ENCODE measurements around the gene PROZ. TPM values are rescaled to one million over a fixed set of nuclear protein-coding genes. Genes with fewer than 3 reads are reported as not detected.

The PROZ gene
- total RNA-seq, 1 experiment from 2014 or later: not detected

GRCh38 chr13:113220877-113221276, 62.4 kb downstream of the PROZ start:
- H3K4ac ChIP-seq (ENCODE audit: low read depth, low read length): no peak overlapping the region
- no peak overlapping the region for H2BK20ac ChIP-seq (ENCODE audit: low read depth, low read length, poor library complexity, severe bottlenecking)
- Mint-ChIP-seq H3K4me3 (no peak overlapping the region), H3K27me3 (ENCODE audit: low read depth) (no peaks in the 10 kb centered on the region), H3K36me3 (ENCODE audit: insufficient read depth in 1 of 3, low read depth in 3 of 3) (peaks cover 35 to 66% (median 56%) of the 10 kb centered on the region in 3 experiments), H3K9me3 (no peaks in the 10 kb centered on the region), H3K27ac (peak overlapping the region in 1 of 3 experiments; percentile 34; a peak in 1 of 7 replicates), H3K4me1 (no peaks in the 10 kb centered on the region)
- no peak overlapping the region for H3T11ph ChIP-seq (ENCODE audit: low read length)
- no peaks in the 10 kb centered on the region for H3K23me2 ChIP-seq (ENCODE audit: insufficient read length, low read depth, low read length, poor library complexity, severe bottlenecking)
- no peaks in the 10 kb centered on the region for H3K9me3 ChIP-seq (ENCODE audit: control insufficient read depth, low read depth, low read length)
- H4K20me1 ChIP-seq (ENCODE audit: control insufficient read depth, insufficient read depth, insufficient read length): no peaks in the 10 kb centered on the region
- H3K4me2 ChIP-seq (ENCODE audit: insufficient read depth, insufficient read length, low read length): no peak overlapping the region
- no peak overlapping the region for H4K8ac ChIP-seq (replicated peaks; ENCODE audit: insufficient read length, low read depth, low read length)
- H3K18ac ChIP-seq (ENCODE audit: insufficient read length, low read depth, low read length): no peak overlapping the region
- no peak overlapping the region for H2BK120ac ChIP-seq (ENCODE audit: low read depth, low read length, poor library complexity, severe bottlenecking)
- no peaks in the 10 kb centered on the region for H3K27me3 ChIP-seq (ENCODE audit: insufficient read depth, low read length)
- WGBS (ENCODE audit: extremely low coverage, insufficient read length, low lambda C conversion rate): no CpG with 5 or more reads among the region's 7 CpGs
- H2BK12ac ChIP-seq (ENCODE audit: insufficient read length, low read depth, low read length): no peak overlapping the region
- no peak overlapping the region for H2AK5ac ChIP-seq (ENCODE audit: insufficient read length, low read length)
- H2BK5ac ChIP-seq (ENCODE audit: insufficient read length, low read length): no peak overlapping the region
- H3K9ac ChIP-seq (ENCODE audit: extremely low read depth, insufficient read length, low read length): no peak overlapping the region
- peaks cover 32% of the 10 kb centered on the region; the same call in 1 of the 2 replicates for H3K79me2 ChIP-seq (ENCODE audit: insufficient read depth, low read length)
- H2BK15ac ChIP-seq (ENCODE audit: low read depth, low read length): no peak overlapping the region
- H3K27ac ChIP-seq (ENCODE audit: insufficient read length, low read depth, low read length): no peak overlapping the region
- DNase-seq: no peak
- H3K14ac ChIP-seq (ENCODE audit: insufficient read depth, low read length): no peak overlapping the region
- no peak overlapping the region for H3K56ac ChIP-seq (ENCODE audit: insufficient read length, low read depth, low read length)
- H2AFZ ChIP-seq (ENCODE audit: low read length): no peak overlapping the region
- H4K5ac ChIP-seq (ENCODE audit: insufficient read length, low read depth, low read length): no peak overlapping the region
- peaks cover 4% of the 10 kb centered on the region for H3K79me1 ChIP-seq (ENCODE audit: insufficient read depth, low read depth, low read length, poor library complexity, severe bottlenecking)
- TF ChIP-seq CTCF (conservative IDR thresholded peaks at IDR 0.05): peak; percentile 49; the same call in 2 of the 3 replicates
- H3K23ac ChIP-seq (ENCODE audit: insufficient read length, low read depth, low read length): no peak overlapping the region
- peaks cover 5% of the 10 kb centered on the region; the same call in 1 of the 2 replicates for H3K4me1 ChIP-seq (ENCODE audit: insufficient read depth, low read length)
- no peak overlapping the region for H4K91ac ChIP-seq (ENCODE audit: insufficient read length, low read depth, low read length)

Other genes with a start within 250 kb of the PROZ start
- gene MCF2L, start 189.4 kb upstream of the PROZ start, total RNA-seq (2021): 17.0 and 18.5 TPM in 2 replicates
- gene F7, start 52.9 kb upstream of the PROZ start, total RNA-seq (2021): 0.66 and 0.81 TPM in 2 replicates
- 1.7 TPM in 2 replicates for gene F10, start 35.8 kb upstream of the PROZ start, total RNA-seq (2021)
- 62.3 and 66.0 TPM in 2 replicates for gene PCID2, start 50.0 kb downstream of the PROZ start, total RNA-seq (2021)
- 94.7 and 97.9 TPM in 2 replicates for gene CUL4A, start 51.0 kb downstream of the PROZ start, total RNA-seq (2021)
- 131 and 139 TPM in 2 replicates for gene LAMP1, start 138.6 kb downstream of the PROZ start, total RNA-seq (2021)
- 54.8 and 55.0 TPM in 2 replicates for gene GRTP1, start 205.5 kb downstream of the PROZ start, total RNA-seq (2021)

All from H9 (cell line).